ENCODE measurements around the gene RBL2. TPM values are rescaled to one million over a fixed set of nuclear protein-coding genes. Genes with fewer than 3 reads are reported as not detected.

RBL2 gene
- total RNA-seq, 1 experiment from 2014 or later: 33.4 TPM

DNA sequence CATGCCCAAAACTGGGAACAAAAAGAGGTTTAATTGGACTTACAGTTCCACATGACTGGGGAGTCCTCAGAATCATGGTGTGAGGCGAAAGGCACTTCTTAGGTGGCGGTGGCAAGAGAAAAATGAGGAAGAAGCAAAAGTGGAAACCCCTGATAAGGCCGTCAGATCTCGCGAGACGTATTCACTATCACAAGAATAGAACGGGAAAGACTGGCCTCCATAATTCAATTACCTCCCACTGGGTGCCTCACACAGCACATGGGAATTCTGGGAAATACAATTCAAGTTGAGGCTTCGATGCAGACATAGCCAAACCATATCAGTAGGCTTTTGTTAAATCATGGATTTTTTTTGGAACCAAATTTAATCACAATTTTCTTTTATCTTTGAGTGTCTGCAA is 24.4 kb downstream of the RBL2 start:
- TF ChIP-seq YY1 (IDR thresholded peaks at IDR 0.05; ENCODE audit: extremely low read depth, insufficient replicate concordance, low read depth, low read length): no peak
- TF ChIP-seq EGR1 (IDR thresholded peaks at IDR 0.05; ENCODE audit: low read depth): no peak
- TF ChIP-seq, protein P1, sequence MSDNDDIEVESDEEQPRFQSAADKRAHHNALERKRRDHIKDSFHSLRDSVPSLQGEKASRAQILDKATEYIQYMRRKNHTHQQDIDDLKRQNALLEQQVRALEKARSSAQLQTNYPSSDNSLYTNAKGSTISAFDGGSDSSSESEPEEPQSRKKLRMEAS (IDR thresholded peaks at IDR 0.05): no peak
- TF ChIP-seq, protein P2, sequence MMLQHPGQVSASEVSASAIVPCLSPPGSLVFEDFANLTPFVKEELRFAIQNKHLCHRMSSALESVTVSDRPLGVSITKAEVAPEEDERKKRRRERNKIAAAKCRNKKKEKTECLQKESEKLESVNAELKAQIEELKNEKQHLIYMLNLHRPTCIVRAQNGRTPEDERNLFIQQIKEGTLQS (IDR thresholded peaks at IDR 0.05): no peak
- TF ChIP-seq, protein P3, sequence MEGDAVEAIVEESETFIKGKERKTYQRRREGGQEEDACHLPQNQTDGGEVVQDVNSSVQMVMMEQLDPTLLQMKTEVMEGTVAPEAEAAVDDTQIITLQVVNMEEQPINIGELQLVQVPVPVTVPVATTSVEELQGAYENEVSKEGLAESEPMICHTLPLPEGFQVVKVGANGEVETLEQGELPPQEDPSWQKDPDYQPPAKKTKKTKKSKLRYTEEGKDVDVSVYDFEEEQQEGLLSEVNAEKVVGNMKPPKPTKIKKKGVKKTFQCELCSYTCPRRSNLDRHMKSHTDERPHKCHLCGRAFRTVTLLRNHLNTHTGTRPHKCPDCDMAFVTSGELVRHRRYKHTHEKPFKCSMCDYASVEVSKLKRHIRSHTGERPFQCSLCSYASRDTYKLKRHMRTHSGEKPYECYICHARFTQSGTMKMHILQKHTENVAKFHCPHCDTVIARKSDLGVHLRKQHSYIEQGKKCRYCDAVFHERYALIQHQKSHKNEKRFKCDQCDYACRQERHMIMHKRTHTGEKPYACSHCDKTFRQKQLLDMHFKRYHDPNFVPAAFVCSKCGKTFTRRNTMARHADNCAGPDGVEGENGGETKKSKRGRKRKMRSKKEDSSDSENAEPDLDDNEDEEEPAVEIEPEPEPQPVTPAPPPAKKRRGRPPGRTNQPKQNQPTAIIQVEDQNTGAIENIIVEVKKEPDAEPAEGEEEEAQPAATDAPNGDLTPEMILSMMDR (IDR thresholded peaks at IDR 0.05 in 2 of 3, conservative IDR thresholded peaks at IDR 0.05 in 1 of 3; ENCODE audit: borderline replicate concordance in 1 of 3, insufficient read depth in 1 of 3, low read depth in 2 of 3, low read length in 2 of 3): no peak
- TF ChIP-seq, protein P4, sequence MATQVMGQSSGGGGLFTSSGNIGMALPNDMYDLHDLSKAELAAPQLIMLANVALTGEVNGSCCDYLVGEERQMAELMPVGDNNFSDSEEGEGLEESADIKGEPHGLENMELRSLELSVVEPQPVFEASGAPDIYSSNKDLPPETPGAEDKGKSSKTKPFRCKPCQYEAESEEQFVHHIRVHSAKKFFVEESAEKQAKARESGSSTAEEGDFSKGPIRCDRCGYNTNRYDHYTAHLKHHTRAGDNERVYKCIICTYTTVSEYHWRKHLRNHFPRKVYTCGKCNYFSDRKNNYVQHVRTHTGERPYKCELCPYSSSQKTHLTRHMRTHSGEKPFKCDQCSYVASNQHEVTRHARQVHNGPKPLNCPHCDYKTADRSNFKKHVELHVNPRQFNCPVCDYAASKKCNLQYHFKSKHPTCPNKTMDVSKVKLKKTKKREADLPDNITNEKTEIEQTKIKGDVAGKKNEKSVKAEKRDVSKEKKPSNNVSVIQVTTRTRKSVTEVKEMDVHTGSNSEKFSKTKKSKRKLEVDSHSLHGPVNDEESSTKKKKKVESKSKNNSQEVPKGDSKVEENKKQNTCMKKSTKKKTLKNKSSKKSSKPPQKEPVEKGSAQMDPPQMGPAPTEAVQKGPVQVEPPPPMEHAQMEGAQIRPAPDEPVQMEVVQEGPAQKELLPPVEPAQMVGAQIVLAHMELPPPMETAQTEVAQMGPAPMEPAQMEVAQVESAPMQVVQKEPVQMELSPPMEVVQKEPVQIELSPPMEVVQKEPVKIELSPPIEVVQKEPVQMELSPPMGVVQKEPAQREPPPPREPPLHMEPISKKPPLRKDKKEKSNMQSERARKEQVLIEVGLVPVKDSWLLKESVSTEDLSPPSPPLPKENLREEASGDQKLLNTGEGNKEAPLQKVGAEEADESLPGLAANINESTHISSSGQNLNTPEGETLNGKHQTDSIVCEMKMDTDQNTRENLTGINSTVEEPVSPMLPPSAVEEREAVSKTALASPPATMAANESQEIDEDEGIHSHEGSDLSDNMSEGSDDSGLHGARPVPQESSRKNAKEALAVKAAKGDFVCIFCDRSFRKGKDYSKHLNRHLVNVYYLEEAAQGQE (IDR thresholded peaks at IDR 0.05; ENCODE audit: low read depth): no peak
- no peak for TF ChIP-seq ZNF274 (IDR thresholded peaks at IDR 0.05; ENCODE audit: low read depth, low read length)
- no peak for TF ChIP-seq CBX3 (IDR thresholded peaks at IDR 0.05; ENCODE audit: low read depth)
- H2AFZ ChIP-seq (ENCODE audit: low read depth, low read length, poor library complexity, severe bottlenecking): no peak overlapping the region
- no peaks in the 10 kb centered on the region for H3K27me3 ChIP-seq (ENCODE audit: insufficient read depth, low read length)
- POLR2A ChIA-PET: no interaction called here
- intact Hi-C loops (cut with micrococcal nuclease): no loop called here
- H3K36me3 ChIP-seq (ENCODE audit: control insufficient read depth in 1 of 2, insufficient read depth in 2 of 2, low read length in 2 of 2): peaks cover 11 to 13% of the 10 kb centered on the region in 2 experiments; a peak in 2 of 4 replicates
- ATAC-seq (no peak), DNase-seq (ENCODE audit: low read depth, low spot score) (no peak)
- no peak overlapping the region for H3K4me2 ChIP-seq (ENCODE audit: low read length)
- no peak overlapping the region for H3K4me3 ChIP-seq (replicated peaks in 1 of 2; ENCODE audit: low read depth in 1 of 2, low read length in 2 of 2)
- H3K9me3 ChIP-seq (ENCODE audit: control insufficient read depth in 1 of 2, insufficient read depth in 1 of 2, low read depth in 1 of 2, low read length in 2 of 2): no peaks in the 10 kb centered on the region
- BruUV-seq (replicated peaks): no TSS peak
- no peak overlapping the region for H3K9ac ChIP-seq (ENCODE audit: low read length)
- H3K27ac ChIP-seq (ENCODE audit: low read depth, low read length): no peak overlapping the region
- H4K20me1 ChIP-seq (ENCODE audit: insufficient read depth): no peaks in the 10 kb centered on the region
- no peaks in the 10 kb centered on the region for H3K4me1 ChIP-seq (ENCODE audit: control insufficient read depth in 1 of 2, insufficient read depth in 2 of 2, low read length in 2 of 2)
- no peaks in the 10 kb centered on the region for H3K79me2 ChIP-seq (ENCODE audit: insufficient read depth, low read length)
- CTCF ChIA-PET: no interaction called here
- H3K9me2 ChIP-seq (ENCODE audit: insufficient read depth): no peaks in the 10 kb centered on the region
- RAD21 ChIA-PET (ENCODE audit: low non-redundant PET in 1 of 2, low total read pairs in 2 of 2, uncharacterized antibody in 2 of 2, unreplicated experiment in 2 of 2): no interaction called here
